ENCODE results near the gene ZNF428. TPM values are rescaled to one million over a fixed set of nuclear protein-coding genes. Genes with fewer than 3 reads are reported as not detected.

ZNF428 gene
- total and polyA plus RNA-seq, 4 donors, result 6.5 to 22.1 (median 14.4) TPM

GRCh38 chr19:43611788-43612187 is 7.6 kb downstream of the ZNF428 start, which contains the start of gene SRRM5:
SRRM5 (plus strand) TSS chr19:43612088; CDS start chr19:43612122, 34 bp downstream.
- H3K9ac ChIP-seq (ENCODE audit: low read depth in 1 of 2, low read length in 2 of 2), result no peak within 1 kb of the TSS
- H3K27me3 ChIP-seq (ENCODE audit: control insufficient read depth in 4 of 4, insufficient read depth in 4 of 4, low read length in 3 of 4), result no peaks in the 10 kb centered on the region
- no peak for DNase-seq (ENCODE audit: low spot score)
- H3K4me3 ChIP-seq (ENCODE audit: low read depth in 1 of 3, low read length in 3 of 3), result no peak within 1 kb of the TSS
- TF ChIP-seq MAX (IDR thresholded peaks at IDR 0.05) (no peak), JUND (IDR thresholded peaks at IDR 0.05) (no peak), CTCF (IDR thresholded peaks at IDR 0.05; ENCODE audit: low read depth, low read length, missing input control) (no peak), NR2F2 (IDR thresholded peaks at IDR 0.05) (no peak), RXRA (IDR thresholded peaks at IDR 0.05) (no peak), FOXA1 (IDR thresholded peaks at IDR 0.05) (no peak), HNF4G (IDR thresholded peaks at IDR 0.05) (no peak), GABPA (IDR thresholded peaks at IDR 0.05 in 1 of 2, conservative IDR thresholded peaks at IDR 0.05 in 1 of 2) (no peak), SP1 (IDR thresholded peaks at IDR 0.05) (no peak), TAF1 (conservative IDR thresholded peaks at IDR 0.05) (no peak)
- WGBS, result 95% methylated on average over 3 of the region's 3 CpGs
- H3K27ac ChIP-seq (ENCODE audit: low read depth in 1 of 2, low read length in 2 of 2), result no peak within 1 kb of the TSS
- H3K9me3 ChIP-seq (ENCODE audit: control insufficient read depth in 4 of 4, low read length in 3 of 4), result no peaks in the 10 kb centered on the region
- H3K36me3 ChIP-seq (ENCODE audit: control insufficient read depth in 4 of 4, insufficient read depth in 3 of 4, low read depth in 1 of 4, low read length in 3 of 4), result peaks cover 0 to 13% (median 4%) of the 10 kb centered on the region in 4 donors
- H3K4me1 ChIP-seq (ENCODE audit: control insufficient read depth in 4 of 4, insufficient read depth in 4 of 4, low read length in 3 of 4), result no peaks in the 10 kb centered on the region

- Histone ChIP-seq H3K4me3 (ENCODE audit: low read depth in 1 of 3, low read length in 3 of 3) (no peak overlapping the region), H3K9me3 (ENCODE audit: control insufficient read depth in 4 of 4, low read length in 3 of 4) (no peaks in the 10 kb centered on the region), H3K27ac (ENCODE audit: low read depth in 1 of 2, low read length in 2 of 2) (no peak overlapping the region), H3K36me3 (ENCODE audit: control insufficient read depth in 4 of 4, insufficient read depth in 3 of 4, low read depth in 1 of 4, low read length in 3 of 4) (peaks cover 0 to 13% (median 5%) of the 10 kb centered on the region in 4 donors), H3K27me3 (ENCODE audit: control insufficient read depth in 4 of 4, insufficient read depth in 4 of 4, low read length in 3 of 4) (no peaks in the 10 kb centered on the region), H3K4me1 (ENCODE audit: control insufficient read depth in 4 of 4, insufficient read depth in 4 of 4, low read length in 3 of 4) (no peaks in the 10 kb centered on the region), H3K9ac (ENCODE audit: low read depth in 1 of 2, low read length in 2 of 2) (no peak overlapping the region)
- TF ChIP-seq SP1 (IDR thresholded peaks at IDR 0.05) (no peak), FOXA2 (IDR thresholded peaks at IDR 0.05) (no peak), FOXA1 (IDR thresholded peaks at IDR 0.05) (no peak), JUND (IDR thresholded peaks at IDR 0.05) (no peak), HNF4G (IDR thresholded peaks at IDR 0.05) (no peak), GABPA (IDR thresholded peaks at IDR 0.05 in 1 of 2, conservative IDR thresholded peaks at IDR 0.05 in 1 of 2) (no peak), HNF4A (conservative IDR thresholded peaks at IDR 0.05) (no peak), EGR1 (IDR thresholded peaks at IDR 0.05; ENCODE audit: low read depth in 2 of 2) (no peak), ZBTB33 (IDR thresholded peaks at IDR 0.05) (no peak), YY1 (IDR thresholded peaks at IDR 0.05) (no peak), ATF3 (IDR thresholded peaks at IDR 0.05) (no peak), CTCF (IDR thresholded peaks at IDR 0.05; ENCODE audit: low read depth, low read length, missing input control) (no peak), RXRA (IDR thresholded peaks at IDR 0.05) (no peak)
- no peak for DNase-seq (ENCODE audit: low spot score)
- WGBS, result 90% methylated on average over 3 of the region's 3 CpGs
Measured at GRCh38 chr19:43610493-43610892, 8.9 kb downstream of the ZNF428 start.
